IPS-18a (cell line): ENCODE measurements around the gene SPAG6.

ENCODE experiments used
- H3K27ac ChIP-seq: one replicate; pipeline ENCODE4 v1.5.1; 2013; ENCODE audit warnings: low read length
- H3K27me3 ChIP-seq: one replicate; pipeline ENCODE4 v1.6.1; 2013; ENCODE audit warnings: mild to moderate bottlenecking, low read length; ENCODE audit not compliant: control insufficient read depth, insufficient read depth
- H3K36me3 ChIP-seq: one replicate; pipeline ENCODE4 v1.6.1; 2013; ENCODE audit warnings: low read depth, low read length; ENCODE audit not compliant: control insufficient read depth
- H3K4me1 ChIP-seq: one replicate; pipeline ENCODE4 v1.6.1; 2013; ENCODE audit warnings: low read depth, low read length; ENCODE audit not compliant: control insufficient read depth
- H3K4me3 ChIP-seq: one replicate; pipeline ENCODE4 v1.5.1; 2013; ENCODE audit warnings: low read length
- H3K9ac ChIP-seq: one replicate; pipeline ENCODE4 v1.6.1; 2013; ENCODE audit warnings: mild to moderate bottlenecking, low read length, moderate library complexity
- H3K9me3 ChIP-seq: one replicate; pipeline ENCODE4 v1.6.1; 2013; ENCODE audit warnings: low read depth, low read length; ENCODE audit not compliant: control insufficient read depth

SPAG6 gene

DNA sequence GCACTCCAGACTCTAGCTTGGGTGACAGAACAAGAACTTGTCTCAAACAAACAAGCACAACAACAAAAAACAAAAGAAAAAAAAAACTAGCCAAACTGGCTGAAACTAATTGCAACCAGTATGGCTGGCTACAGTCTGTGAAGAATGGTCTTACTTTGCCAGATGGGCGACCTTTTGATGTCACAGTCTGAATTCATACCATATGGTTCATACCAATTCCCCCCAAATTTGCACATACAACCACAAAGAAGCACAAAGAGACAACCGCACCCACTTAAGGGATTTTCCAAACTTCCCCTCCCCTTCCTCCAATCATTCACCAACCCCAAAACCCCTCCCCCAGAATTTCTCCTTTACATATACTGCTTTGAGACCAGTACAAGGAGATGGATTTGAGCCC is 114.2 kb downstream of the SPAG6 start:
- no peaks in the 10 kb centered on the region for H3K36me3 ChIP-seq
- H3K4me1 ChIP-seq, result no peaks in the 10 kb centered on the region
- H3K27ac ChIP-seq, result no peak overlapping the region
- H3K27me3 ChIP-seq, result no peaks in the 10 kb centered on the region
- H3K9me3 ChIP-seq, result no peaks in the 10 kb centered on the region
- no peak overlapping the region for H3K9ac ChIP-seq
- H3K4me3 ChIP-seq, result no peak overlapping the region

DNA sequence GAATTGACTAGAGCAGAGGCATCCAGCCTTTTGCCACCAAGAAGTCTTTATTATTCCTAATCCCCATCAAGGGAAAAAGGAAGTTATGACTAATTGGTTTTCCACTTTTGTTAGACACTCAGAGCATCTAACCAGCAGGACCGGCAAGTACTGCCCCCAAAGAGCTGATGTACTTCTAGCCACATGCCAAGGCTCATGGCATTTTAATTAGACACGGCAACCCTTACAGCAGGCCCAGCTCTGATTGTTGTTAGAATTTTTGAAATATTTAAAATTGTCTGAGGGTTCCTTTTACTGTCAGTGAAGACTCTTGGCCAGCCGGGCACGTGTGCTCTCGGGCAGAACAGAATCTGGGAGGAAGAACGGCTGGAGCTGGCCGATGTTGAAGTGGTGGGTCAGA is 114.8 kb downstream of the SPAG6 start:
- Histone ChIP-seq H3K27ac (no peak overlapping the region), H3K4me1 (no peaks in the 10 kb centered on the region), H3K4me3 (no peak overlapping the region), H3K9ac (no peak overlapping the region), H3K27me3 (no peaks in the 10 kb centered on the region), H3K9me3 (no peaks in the 10 kb centered on the region), H3K36me3 (no peaks in the 10 kb centered on the region)

DNA sequence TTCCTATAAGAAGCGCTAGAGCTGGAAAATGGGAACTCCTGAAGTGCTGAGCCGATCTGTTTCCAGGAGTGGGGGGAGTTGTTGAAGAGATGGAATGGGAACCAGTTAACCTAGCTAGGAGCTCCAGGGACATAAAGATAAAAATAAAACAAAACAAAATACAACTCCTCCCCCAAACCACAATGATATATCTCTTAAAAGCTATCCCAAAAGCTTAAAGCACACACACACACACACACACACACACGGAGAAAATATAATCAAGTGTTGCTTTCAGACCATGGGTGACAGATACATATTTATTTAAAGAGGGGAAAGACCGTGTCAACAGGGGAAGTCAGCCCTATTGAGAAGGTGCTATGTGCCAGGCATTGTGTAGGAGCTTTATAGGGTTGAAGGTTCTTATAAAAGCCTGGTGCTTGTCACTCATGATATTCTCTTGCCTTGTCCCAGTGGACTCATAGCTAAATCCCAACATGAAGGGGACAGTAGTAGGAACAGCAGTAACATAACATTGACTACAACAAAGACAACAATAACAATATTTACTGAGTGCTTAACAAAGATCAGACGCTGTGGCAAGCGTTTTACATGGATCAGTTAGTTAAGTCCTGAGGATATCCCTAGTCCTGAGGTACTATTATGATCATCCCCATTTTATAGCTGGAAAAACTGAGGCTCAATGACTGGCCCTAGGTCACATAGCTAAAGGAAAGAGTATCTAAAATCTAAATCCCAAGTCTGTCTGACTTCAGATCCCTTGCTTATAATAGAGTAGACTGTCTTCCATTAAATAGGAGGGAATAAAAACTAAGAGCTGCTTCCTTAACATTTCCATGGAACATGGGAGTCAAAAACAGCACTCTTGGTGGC is 115.5 kb downstream of the SPAG6 start:
- no peak overlapping the region for H3K4me3 ChIP-seq
- no peaks in the 10 kb centered on the region for H3K36me3 ChIP-seq
- no peaks in the 10 kb centered on the region for H3K4me1 ChIP-seq
- no peak overlapping the region for H3K9ac ChIP-seq
- no peaks in the 10 kb centered on the region for H3K9me3 ChIP-seq
- H3K27ac ChIP-seq, result no peak overlapping the region
- H3K27me3 ChIP-seq, result no peaks in the 10 kb centered on the region

DNA sequence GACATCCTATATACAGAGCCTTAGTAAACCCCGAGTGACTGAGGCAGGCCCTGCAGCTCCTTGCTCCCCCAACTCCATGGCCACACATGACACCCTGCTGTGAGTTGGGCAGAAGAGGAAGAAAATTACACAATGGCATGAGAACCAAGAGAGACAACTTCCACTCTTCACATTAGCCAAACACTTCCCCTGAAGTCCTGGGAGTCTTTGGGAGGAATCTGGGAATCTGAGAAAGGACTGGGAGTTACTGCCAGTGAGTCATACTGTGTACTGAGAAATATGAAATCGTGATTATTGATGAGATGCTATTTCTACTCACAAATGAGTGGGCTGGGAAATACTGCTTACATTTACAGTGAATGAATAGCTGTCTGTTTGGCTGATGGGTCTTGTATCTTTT is 116.6 kb downstream of the SPAG6 start:
- Histone ChIP-seq H3K9me3 (no peaks in the 10 kb centered on the region), H3K9ac (no peak overlapping the region), H3K4me3 (no peak overlapping the region), H3K27ac (no peak overlapping the region), H3K27me3 (no peaks in the 10 kb centered on the region), H3K36me3 (no peaks in the 10 kb centered on the region), H3K4me1 (peaks cover 3% of the 10 kb centered on the region)

DNA sequence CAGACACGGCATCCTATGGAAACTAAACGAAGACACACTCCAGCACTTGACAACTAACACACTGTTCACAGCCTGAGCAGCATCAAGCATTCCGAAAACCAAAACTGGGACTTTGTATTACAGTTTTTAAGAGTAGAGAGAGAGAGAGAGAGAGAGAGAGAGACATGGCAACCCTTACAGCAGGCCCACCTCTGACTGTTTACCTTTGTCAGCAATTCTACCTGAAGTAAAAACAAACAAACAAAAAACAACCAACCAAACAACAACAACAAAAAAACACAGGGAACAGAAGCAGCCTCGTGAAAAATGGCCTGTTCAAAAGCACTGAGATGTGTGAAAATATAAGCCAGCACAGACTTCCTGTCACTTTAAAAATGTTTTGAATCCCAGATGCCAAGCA is 118.0 kb downstream of the SPAG6 start:
- Histone ChIP-seq H3K4me1 (peaks cover 3% of the 10 kb centered on the region), H3K9ac (no peak overlapping the region), H3K27me3 (no peaks in the 10 kb centered on the region), H3K4me3 (no peak overlapping the region), H3K36me3 (no peaks in the 10 kb centered on the region), H3K27ac (no peak overlapping the region), H3K9me3 (no peaks in the 10 kb centered on the region)

DNA sequence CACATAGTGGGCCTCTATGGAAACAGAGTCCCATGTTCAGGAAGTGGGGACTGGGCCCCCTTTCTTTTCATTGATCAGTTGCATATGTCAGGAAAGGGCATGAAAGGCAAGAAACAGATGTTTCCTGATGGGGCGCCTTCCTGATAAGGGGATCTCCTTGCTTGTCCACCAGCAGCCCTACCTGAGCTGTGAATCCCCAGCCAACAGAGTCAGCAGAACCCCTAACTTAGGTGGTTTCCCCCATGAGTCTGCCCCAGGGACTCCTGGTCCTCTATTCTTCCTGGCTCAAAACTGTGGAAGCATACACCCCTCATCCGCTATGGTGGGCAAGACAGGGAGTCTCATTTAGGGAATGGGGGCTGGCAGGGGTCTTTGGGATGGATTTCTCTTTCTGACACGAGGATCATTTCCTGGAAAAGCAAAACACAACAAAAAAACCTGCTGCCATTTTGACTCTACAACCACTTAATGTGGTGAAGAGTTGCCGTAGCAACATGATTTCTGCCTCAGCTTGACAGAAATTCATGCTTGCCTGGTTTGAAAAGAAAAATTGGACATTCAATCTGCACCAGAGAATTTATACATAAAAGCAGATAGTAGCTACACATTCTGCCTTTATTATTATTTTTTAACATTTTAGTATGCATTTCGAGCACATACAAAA is 119.8 kb downstream of the SPAG6 start:
- Histone ChIP-seq H3K9me3 (no peaks in the 10 kb centered on the region), H3K27me3 (peaks cover 4% of the 10 kb centered on the region), H3K36me3 (no peaks in the 10 kb centered on the region), H3K4me3 (no peak overlapping the region), H3K27ac (no peak overlapping the region), H3K9ac (no peak overlapping the region), H3K4me1 (peaks cover 3% of the 10 kb centered on the region)

DNA sequence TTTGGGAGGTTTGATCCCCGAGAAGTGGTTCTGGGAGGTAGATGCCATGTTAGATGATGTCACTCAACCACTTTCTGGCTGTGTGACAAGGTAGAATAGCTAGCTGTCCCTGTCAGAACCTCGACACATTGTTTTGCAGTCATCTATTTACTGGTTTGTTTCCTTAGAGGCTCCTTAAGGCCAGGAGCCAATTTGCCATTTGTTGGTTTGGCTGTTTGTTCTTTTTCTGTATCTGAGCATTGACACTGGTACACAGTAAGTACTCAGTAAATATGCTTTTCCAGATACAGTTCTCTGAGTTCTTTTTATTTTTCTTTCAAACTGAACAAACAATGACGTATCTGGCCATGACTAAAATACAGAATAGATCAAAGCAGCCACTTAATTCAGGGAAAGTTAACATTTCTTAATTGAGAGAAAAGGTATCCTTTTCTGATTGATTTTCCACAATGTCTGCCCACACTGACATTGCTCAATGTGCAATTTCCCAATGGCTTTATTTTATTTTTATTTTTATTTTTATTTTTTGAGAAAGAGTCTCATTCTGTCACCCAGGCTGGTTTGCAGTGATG is 121.6 kb downstream of the SPAG6 start:
- Histone ChIP-seq H3K4me1 (peaks cover 3% of the 10 kb centered on the region), H3K27me3 (peaks cover 14% of the 10 kb centered on the region), H3K4me3 (no peak overlapping the region), H3K27ac (no peak overlapping the region), H3K9ac (no peak overlapping the region), H3K9me3 (no peaks in the 10 kb centered on the region), H3K36me3 (no peaks in the 10 kb centered on the region)
